Suprapubic skin (tissue), 3 donors: ENCODE data around the gene BDNF.

ENCODE experiments used
- POLR2A ChIP-seq, 2 donors: fragments of 450-650 bp; IDR thresholded peaks; one replicate each; pipeline ENCODE4 v1.6.1; 2017; ENCODE audit warnings: antibody characterized with exemption in 2 of 2, mild to moderate bottlenecking in 2 of 2, moderate library complexity in 2 of 2
- TF ChIP-seq, protein P1 (sequence below), 2 donors: fragments of 200-600 bp in 1 of 2; fragments of 450-650 bp in 1 of 2; sonication (generic) in 1 of 2; IDR thresholded peaks; one replicate each; pipeline ENCODE4 v1.5.1; 2016 to 2019; ENCODE audit warnings: antibody characterized with exemption in 2 of 2, mild to moderate bottlenecking in 1 of 2, moderate library complexity in 1 of 2

DNA sequence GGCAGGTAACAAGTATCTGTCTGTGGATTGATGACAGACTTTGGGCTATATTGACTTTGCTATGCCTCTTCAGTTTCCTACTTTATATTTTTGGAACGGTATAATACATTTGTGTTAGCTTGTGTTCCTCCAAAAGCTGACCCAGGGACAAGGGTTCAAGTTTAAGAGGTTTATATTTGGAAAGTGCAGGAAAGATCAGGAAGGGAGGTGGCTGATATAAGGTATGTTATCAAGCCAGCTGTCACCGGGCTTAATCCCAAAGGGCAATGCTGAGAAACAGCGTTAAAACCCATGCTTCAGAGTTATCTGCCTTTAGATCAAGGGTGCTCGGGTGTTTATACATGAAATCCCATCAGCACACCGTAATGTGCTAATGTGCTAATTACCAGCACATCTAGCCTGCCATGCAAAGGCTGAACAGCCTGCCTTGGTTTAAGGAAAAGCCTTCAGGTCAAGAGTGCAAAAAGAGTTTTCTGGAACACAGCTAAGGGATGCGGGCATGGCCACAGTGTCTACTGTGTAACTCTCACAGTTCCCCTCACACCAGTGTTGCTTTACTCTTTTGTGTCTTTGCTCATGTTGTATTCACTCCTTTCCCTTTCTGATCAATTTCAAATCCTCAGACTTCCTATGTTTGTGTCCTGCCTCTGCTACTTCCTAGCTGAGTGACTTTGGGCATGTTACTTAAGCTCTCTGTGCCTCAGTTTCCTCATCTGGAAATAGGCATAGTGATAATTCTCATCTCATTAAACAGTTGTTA lies 77.5 kb downstream of the BDNF start:
- TF ChIP-seq, protein P1, sequence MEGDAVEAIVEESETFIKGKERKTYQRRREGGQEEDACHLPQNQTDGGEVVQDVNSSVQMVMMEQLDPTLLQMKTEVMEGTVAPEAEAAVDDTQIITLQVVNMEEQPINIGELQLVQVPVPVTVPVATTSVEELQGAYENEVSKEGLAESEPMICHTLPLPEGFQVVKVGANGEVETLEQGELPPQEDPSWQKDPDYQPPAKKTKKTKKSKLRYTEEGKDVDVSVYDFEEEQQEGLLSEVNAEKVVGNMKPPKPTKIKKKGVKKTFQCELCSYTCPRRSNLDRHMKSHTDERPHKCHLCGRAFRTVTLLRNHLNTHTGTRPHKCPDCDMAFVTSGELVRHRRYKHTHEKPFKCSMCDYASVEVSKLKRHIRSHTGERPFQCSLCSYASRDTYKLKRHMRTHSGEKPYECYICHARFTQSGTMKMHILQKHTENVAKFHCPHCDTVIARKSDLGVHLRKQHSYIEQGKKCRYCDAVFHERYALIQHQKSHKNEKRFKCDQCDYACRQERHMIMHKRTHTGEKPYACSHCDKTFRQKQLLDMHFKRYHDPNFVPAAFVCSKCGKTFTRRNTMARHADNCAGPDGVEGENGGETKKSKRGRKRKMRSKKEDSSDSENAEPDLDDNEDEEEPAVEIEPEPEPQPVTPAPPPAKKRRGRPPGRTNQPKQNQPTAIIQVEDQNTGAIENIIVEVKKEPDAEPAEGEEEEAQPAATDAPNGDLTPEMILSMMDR (IDR thresholded peaks at IDR 0.05): no peak
- no peak for TF ChIP-seq POLR2A (IDR thresholded peaks at IDR 0.05)
